AG09309 (cell line): Measurements from ENCODE around the gene ELMO1.

Experiments
- DNase-seq: peaks from one replicate; pipeline ENCODE4 v3.0.0-alpha.2; 2010; ENCODE audit warnings: low read depth
- H3K4me3 ChIP-seq: 2 replicates; pipeline ENCODE4 v1.5.1; 2011; ENCODE audit warnings: mild to moderate bottlenecking, low read depth, low read length, moderate library complexity; ENCODE audit not compliant: control insufficient read depth
- TF ChIP-seq, protein P1 (sequence below): IDR thresholded peaks from 2 replicates; pipeline ENCODE4 v1.5.1; 2011; ENCODE audit warnings: mild to moderate bottlenecking, low read depth, low read length, inconsistent platforms; ENCODE audit not compliant: insufficient read depth, control insufficient read depth; ENCODE audit errors: missing control alignments

Gene ELMO1

DNA sequence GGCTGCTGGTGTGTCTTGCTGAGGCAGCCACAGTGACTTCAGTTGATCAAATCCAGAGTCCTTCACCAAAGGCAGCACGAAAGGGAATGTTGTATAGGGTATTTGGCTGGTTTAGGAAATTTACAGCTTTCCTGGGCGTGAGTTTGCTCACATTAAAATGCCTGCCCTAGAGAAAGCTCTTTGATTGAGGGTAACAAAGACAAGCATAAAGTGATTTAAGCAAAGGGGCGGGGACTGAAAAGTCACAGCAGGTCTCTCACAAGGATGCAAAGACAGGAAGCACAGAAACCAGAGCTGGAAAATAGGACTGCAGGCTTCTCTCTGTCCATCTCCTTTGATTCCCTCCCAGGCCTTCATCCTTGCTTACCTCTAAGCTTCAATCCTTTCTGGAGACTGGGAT is 139.2 kb downstream of the ELMO1 start:
- TF ChIP-seq, protein P1, sequence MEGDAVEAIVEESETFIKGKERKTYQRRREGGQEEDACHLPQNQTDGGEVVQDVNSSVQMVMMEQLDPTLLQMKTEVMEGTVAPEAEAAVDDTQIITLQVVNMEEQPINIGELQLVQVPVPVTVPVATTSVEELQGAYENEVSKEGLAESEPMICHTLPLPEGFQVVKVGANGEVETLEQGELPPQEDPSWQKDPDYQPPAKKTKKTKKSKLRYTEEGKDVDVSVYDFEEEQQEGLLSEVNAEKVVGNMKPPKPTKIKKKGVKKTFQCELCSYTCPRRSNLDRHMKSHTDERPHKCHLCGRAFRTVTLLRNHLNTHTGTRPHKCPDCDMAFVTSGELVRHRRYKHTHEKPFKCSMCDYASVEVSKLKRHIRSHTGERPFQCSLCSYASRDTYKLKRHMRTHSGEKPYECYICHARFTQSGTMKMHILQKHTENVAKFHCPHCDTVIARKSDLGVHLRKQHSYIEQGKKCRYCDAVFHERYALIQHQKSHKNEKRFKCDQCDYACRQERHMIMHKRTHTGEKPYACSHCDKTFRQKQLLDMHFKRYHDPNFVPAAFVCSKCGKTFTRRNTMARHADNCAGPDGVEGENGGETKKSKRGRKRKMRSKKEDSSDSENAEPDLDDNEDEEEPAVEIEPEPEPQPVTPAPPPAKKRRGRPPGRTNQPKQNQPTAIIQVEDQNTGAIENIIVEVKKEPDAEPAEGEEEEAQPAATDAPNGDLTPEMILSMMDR, result no peak
- DNase-seq, result no peak
- no peak overlapping the region for H3K4me3 ChIP-seq

DNA sequence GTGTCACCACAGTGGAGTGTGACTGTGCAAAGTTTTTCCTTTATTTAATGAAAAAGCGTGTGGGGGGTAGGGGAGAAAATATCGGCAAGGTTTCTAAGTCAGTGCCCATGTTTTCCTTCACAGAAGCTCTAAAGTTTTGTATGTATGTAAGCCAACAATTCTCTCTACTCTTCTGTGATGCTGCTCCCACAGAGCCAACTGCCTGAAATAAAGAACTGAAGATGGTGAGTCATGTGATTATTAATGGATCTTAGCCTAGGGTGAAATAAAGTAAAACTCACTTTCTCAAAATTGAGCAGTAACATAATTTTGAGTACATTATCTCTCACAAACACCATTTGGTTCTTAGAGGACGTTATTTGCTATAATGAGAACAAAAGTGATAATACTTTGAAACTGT is 143.7 kb downstream of the ELMO1 start:
- TF ChIP-seq, protein P1, result no peak
- no peak overlapping the region for H3K4me3 ChIP-seq
- no peak for DNase-seq

DNA sequence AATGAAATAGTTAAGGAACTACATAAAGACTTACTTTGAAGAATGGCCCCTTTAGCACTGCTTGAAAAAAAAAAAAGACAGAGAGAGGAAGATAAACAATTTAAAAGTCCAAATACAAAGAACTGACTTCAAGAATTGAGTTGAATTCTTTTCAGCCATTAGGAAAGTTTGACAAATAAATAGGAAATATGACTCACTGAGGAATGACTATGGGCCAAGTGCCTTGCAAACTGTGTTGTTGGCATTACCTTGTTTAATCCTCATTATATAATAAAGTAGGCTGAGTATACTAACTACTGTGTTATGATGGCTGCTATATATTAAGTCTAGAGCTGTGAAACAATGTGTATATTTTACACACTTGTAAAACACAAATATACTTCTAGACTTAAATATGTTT is 151.1 kb downstream of the ELMO1 start:
- DNase-seq, result no peak
- TF ChIP-seq, protein P1, result no peak

DNA sequence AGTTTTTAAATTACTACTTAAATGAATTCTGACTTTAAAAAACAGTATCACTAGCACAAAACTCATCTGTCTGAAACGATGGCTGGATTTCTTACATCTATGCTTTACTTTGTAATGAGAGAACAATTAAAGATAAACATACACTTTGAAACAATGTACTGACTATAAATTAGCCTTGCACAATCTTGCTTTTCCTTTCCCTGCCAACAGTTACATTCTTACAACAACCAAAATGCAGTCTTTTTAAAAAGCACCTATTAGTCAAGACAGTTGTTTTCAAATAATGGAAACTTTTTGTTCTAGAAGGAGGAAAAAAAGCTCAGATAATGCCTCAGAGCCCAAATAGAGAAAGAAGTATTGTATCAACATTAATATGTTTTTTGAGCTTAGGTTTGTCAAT is 153.3 kb downstream of the ELMO1 start:
- no peak overlapping the region for H3K4me3 ChIP-seq
- DNase-seq, result no peak
- TF ChIP-seq, protein P1, result no peak

More for the DNA sequence above, 151.1 kb downstream of the ELMO1 start:
- H3K4me3 ChIP-seq, result no peak overlapping the region

DNA sequence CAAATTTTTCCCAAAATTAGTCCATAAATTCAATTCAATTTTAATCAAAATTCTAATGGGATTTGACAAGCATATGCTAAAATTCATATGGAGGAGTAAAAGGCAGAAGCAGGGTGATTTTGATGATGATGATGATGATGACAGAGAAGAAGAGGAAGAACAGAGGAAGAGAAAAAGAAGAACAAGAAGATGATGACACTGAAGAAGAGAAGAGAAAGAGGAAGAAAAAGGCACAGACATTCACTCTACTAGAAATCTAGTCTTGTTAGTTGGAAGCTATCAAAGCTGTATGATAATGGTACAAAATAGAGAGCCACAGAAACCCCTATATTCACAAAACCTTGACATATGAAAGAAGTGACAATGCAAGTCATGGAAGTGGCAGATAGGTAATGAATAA is 157.9 kb downstream of the ELMO1 start:
- TF ChIP-seq, protein P1, result no peak
- no peak overlapping the region for H3K4me3 ChIP-seq
- no peak for DNase-seq

DNA sequence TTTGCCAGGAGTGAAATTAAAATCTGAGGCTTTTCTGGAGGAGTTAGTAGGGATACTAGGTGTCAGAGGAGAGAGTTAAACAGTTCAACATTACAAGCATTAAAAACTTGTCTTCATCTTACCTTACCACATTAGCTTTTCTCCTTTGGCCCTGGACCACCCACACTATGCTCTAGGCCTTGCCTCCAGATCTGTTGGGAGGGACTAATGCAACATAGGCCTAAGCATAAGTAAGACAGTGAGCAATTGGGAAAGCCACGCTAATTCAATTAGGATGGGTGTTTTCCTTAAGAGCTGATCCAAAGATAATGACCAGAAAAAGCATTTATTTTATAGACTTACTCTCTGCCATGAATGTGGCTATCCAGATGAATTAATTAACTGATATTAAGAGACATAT is 158.9 kb downstream of the ELMO1 start:
- no peak overlapping the region for H3K4me3 ChIP-seq
- no peak for DNase-seq
- TF ChIP-seq, protein P1, result no peak

DNA sequence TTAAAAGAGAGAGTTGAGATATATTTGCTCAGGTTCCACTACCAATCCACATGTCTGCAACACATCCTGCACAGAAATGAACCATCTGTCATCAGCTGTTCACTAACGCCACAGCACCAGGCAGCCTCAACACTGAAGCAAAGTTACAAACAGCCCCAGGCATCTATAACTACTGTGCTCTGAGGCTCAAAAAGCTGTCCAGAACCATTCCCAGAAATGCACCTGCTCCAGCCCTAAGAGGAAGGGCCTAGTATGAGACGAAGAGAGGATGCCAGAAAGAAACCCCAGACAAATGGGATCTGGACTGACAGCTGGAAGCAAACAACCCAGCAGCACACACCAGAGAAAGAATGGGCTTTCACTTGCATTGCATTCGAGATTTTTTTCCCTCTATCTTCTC is 159.3 kb downstream of the ELMO1 start:
- no peak overlapping the region for H3K4me3 ChIP-seq
- no peak for DNase-seq
- TF ChIP-seq, protein P1, result no peak
